Body of pancreas (tissue), 4 donors: ENCODE measurements around the gene GNB3. TPM values are rescaled to one million over a fixed set of nuclear protein-coding genes. Genes with fewer than 3 reads are reported as not detected.

ENCODE experiments used
- ATAC-seq: fragments of 150-250 bp; one replicate; pipeline ENCODE4 v1.9.1; 2016
- DNase-seq, 4 donors: peaks; one replicate each; pipeline ENCODE4 v3.0.0-alpha.2; 2019
- H3K27ac ChIP-seq, 4 donors: fragments of 200-600 bp; sonication (generic); 1 replicate in 3 of 4; 2 replicates in 1 of 4; pipeline versions ENCODE4 v1.5.1 to v1.6.1; 2016 to 2019; ENCODE audit warnings: mild to moderate bottlenecking in 1 of 4, mixed read lengths in 1 of 4, moderate library complexity in 1 of 4
- H3K27me3 ChIP-seq, 2 donors: fragments of 200-600 bp; sonication (generic); one replicate each; pipeline ENCODE4 v1.6.0; 2016; ENCODE audit warnings: mild to moderate bottlenecking in 1 of 2
- H3K36me3 ChIP-seq, 2 donors: fragments of 200-600 bp; sonication (generic); replicated peaks in 1 of 2; 2 replicates each; pipeline ENCODE4 v1.5.1; 2016; ENCODE audit warnings: low read depth in 2 of 2; ENCODE audit not compliant: insufficient read depth in 1 of 2
- H3K4me1 ChIP-seq: fragments of 200-600 bp; sonication (generic); one replicate; pipeline ENCODE4 v1.6.0; 2016
- H3K4me3 ChIP-seq, 2 donors: fragments of 200-600 bp; sonication (generic); 1 replicate in 1 of 2; 2 replicates in 1 of 2; pipeline ENCODE4 v1.5.1; 2016 to 2019
- H3K9me3 ChIP-seq, 3 donors: fragments of 200-600 bp; sonication (generic); 1 replicate in 2 of 3; 2 replicates in 1 of 3; pipeline ENCODE4 v1.5.1; 2016
- POLR2A ChIP-seq, 3 donors: fragments of 450-650 bp; IDR thresholded peaks; one replicate each; pipeline ENCODE4 v1.6.1; 2016; ENCODE audit warnings: antibody characterized with exemption in 3 of 3, mild to moderate bottlenecking in 2 of 3
- WGBS, 2 donors: methylation state at CpG; one replicate each; pipeline ENCODE4 v1.1.5; 2017; 5-methylcytosine and 5-hydroxymethylcytosine counted together
- intact Hi-C: fragments of 100-400 bp; cut with DNase I; formaldehyde crosslinking; loops from one replicate; pipeline ENCODE4 v1.15.1; 2023
- total RNA-seq, 2 donors: library from RNA; depleted of rRNA; stranded (reverse); fragments of >200 nt; gene quantifications; one replicate each; pipeline ENCODE4 v1.1.0, GENCODE V29; 2016
- TF ChIP-seq, protein P1 (sequence below), 7 experiments: fragments of 450-650 bp in 4 of 7; fragments of 200-600 bp in 3 of 7; sonication (generic) in 3 of 7; IDR thresholded peaks; one replicate each; pipeline ENCODE4 v1.5.1; 2016 to 2019; ENCODE audit warnings: antibody characterized with exemption in 7 of 7

GNB3 gene
- total RNA-seq, 2 donors from 2014 or later, result 0.33 to 0.52 TPM

DNA sequence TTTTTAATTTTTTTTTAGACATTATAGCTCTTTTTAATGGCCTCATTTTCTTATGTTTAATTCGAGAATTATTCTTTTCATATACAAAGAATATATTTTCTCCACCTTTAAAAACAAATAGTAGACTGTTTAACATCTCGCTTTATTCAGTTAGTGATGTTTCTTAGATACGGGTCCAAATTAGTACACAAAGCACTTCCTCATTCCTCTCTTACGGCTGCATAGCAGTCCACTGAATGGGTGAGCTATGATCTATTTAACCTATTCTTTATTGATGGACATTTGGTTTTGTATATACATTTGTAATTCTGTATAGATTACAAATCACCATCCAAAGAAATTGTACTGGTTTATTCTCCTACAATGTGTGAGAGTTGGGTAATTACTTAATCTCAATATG is 27.4 kb upstream of the GNB3 start:
- Histone ChIP-seq H3K27me3 (no peaks in the 10 kb centered on the region), H3K9me3 (no peaks in the 10 kb centered on the region), H3K36me3 (no peaks in the 10 kb centered on the region), H3K4me1 (no peaks in the 10 kb centered on the region), H3K4me3 (no peak overlapping the region), H3K27ac (no peak overlapping the region)
- no peak for DNase-seq
- TF ChIP-seq, protein P1, sequence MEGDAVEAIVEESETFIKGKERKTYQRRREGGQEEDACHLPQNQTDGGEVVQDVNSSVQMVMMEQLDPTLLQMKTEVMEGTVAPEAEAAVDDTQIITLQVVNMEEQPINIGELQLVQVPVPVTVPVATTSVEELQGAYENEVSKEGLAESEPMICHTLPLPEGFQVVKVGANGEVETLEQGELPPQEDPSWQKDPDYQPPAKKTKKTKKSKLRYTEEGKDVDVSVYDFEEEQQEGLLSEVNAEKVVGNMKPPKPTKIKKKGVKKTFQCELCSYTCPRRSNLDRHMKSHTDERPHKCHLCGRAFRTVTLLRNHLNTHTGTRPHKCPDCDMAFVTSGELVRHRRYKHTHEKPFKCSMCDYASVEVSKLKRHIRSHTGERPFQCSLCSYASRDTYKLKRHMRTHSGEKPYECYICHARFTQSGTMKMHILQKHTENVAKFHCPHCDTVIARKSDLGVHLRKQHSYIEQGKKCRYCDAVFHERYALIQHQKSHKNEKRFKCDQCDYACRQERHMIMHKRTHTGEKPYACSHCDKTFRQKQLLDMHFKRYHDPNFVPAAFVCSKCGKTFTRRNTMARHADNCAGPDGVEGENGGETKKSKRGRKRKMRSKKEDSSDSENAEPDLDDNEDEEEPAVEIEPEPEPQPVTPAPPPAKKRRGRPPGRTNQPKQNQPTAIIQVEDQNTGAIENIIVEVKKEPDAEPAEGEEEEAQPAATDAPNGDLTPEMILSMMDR (IDR thresholded peaks at IDR 0.05), result no peak
- no peak for TF ChIP-seq POLR2A (IDR thresholded peaks at IDR 0.05)
- intact Hi-C loops, result no loop called here
- ATAC-seq, result no peak
- 30 to 31% methylated on average over 4 of the region's 4 CpGs for WGBS, 2 donors

DNA sequence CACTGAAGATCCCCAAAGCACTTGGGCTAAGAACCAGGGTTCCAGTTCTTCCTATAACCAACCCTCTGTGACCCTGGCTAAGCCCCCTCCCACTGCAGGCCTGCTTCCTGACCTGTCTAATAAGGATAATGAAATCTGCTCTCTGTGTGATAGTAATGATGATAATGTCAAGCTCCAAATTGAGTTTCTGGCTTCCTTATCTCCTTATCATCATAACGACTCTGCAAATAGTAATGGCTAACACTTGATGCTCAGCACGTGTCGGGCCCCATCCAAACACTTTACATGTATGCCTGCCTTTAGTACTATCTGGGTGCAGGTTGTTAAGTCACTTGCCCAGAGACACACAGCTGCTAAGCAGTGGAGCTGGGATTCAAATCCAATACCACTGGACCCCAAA is 24.1 kb upstream of the GNB3 start:
- ATAC-seq, result no peak
- Histone ChIP-seq H3K27ac (no peak overlapping the region), H3K9me3 (no peaks in the 10 kb centered on the region), H3K4me1 (peaks cover under 1% of the 10 kb centered on the region), H3K27me3 (no peaks in the 10 kb centered on the region), H3K4me3 (no peak overlapping the region), H3K36me3 (no peaks in the 10 kb centered on the region)
- intact Hi-C loops, result no loop called here
- no peak for TF ChIP-seq POLR2A (IDR thresholded peaks at IDR 0.05)
- TF ChIP-seq, protein P1 (IDR thresholded peaks at IDR 0.05), result no peak
- WGBS, 2 donors, result 29 to 30% methylated on average over 3 of the region's 3 CpGs
- no peak for DNase-seq

DNA sequence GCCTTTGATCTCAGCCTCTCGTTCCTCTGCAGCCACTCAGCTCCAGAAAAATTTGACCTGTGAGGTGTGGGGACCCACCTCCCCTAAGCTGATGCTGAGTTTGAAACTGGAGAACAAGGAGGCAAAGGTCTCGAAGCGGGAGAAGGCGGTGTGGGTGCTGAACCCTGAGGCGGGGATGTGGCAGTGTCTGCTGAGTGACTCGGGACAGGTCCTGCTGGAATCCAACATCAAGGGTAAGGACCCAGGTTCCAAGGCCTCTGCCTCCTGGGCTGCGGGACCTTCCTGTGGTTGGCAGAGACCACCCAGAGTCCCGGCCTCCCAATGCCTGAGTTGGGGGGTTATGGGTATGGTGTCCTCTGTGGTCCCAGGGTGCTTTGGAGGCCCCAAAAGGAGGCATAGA is 23.6 kb upstream of the GNB3 start:
- no peak for TF ChIP-seq POLR2A (IDR thresholded peaks at IDR 0.05)
- TF ChIP-seq, protein P1 (IDR thresholded peaks at IDR 0.05), result no peak
- H3K27ac ChIP-seq, result no peak overlapping the region
- H3K36me3 ChIP-seq, result no peaks in the 10 kb centered on the region
- peaks cover 6% of the 10 kb centered on the region for H3K4me1 ChIP-seq
- ATAC-seq (no peak), DNase-seq (no peak)
- H3K4me3 ChIP-seq, result no peak overlapping the region
- peaks cover 0 to 5% of the 10 kb centered on the region in 2 donors for H3K27me3 ChIP-seq
- WGBS, 2 donors, result 55 to 65% methylated on average over 8 of the region's 8 CpGs
- H3K9me3 ChIP-seq, result no peaks in the 10 kb centered on the region
- intact Hi-C loops, result no loop called here

DNA sequence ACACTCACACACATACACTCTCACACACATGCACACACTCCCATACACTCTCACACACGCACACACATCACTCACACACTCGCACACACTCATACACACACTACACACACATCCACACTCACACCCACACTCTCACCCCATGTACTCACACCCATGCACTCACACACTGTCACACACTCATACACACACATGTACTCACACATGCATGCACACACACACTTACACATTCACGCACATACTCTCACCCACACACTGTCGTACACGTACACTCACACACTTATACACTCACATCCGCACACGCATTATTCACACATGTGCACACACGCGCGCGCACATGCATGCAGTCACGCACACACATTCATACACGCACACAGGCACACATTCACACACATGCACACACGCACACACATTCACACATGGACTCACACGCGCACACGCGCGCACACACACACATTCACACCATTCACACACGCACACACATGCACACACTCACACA is 23.0 kb upstream of the GNB3 start:
- DNase-seq (no peak), ATAC-seq (no peak)
- Histone ChIP-seq H3K27ac (no peak overlapping the region), H3K36me3 (no peaks in the 10 kb centered on the region), H3K4me3 (no peak overlapping the region), H3K27me3 (peaks cover 0 to 8% of the 10 kb centered on the region in 2 donors), H3K9me3 (no peaks in the 10 kb centered on the region), H3K4me1 (peaks cover 7% of the 10 kb centered on the region)
- TF ChIP-seq, protein P1 (IDR thresholded peaks at IDR 0.05), result no peak
- no peak for TF ChIP-seq POLR2A (IDR thresholded peaks at IDR 0.05)
- 74 to 89% methylated on average over 20 of the region's 20 CpGs for WGBS, 2 donors
- intact Hi-C loops, result no loop called here

DNA sequence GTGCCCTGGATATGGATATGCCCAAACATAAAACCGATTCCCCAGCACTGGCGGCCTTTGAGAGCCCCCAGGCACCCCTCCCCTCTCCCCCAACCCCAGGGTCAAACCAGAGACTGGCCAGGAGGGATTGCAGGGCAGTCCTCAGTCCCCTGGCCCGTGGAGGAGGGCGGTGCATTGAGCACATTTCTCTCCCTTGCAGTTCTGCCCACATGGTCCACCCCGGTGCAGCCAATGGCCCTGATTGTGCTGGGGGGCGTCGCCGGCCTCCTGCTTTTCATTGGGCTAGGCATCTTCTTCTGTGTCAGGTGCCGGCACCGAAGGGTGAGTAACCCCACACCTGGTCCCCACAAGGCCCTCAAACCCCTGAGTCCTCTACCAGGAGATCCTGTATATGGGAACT is 22.5 kb upstream of the GNB3 start:
- ATAC-seq (peak; percentile 17), DNase-seq (peak in 2 of 4 donors; percentile 43 to 44)
- H3K4me1 ChIP-seq, result peaks cover 7% of the 10 kb centered on the region
- no peaks in the 10 kb centered on the region for H3K36me3 ChIP-seq
- no peaks in the 10 kb centered on the region for H3K9me3 ChIP-seq
- no peak overlapping the region for H3K4me3 ChIP-seq
- TF ChIP-seq, protein P1 (IDR thresholded peaks at IDR 0.05), result no peak
- no peak for TF ChIP-seq POLR2A (IDR thresholded peaks at IDR 0.05)
- peaks cover 0 to 8% of the 10 kb centered on the region in 2 donors for H3K27me3 ChIP-seq
- WGBS, 2 donors, result 41 to 58% methylated on average over 2 to 10 of the region's 10 CpGs
- intact Hi-C loops, result no loop called here
- no peak overlapping the region for H3K27ac ChIP-seq
